Measurements from ENCODE around the gene GABRG3.

- no peak for TF ChIP-seq POLR2A (IDR thresholded peaks at IDR 0.05; ENCODE audit: low read depth)
- TF ChIP-seq EP300 (IDR thresholded peaks at IDR 0.05) = no peak
Observed at GRCh38 chr15:27396521-27396920, 425.5 kb downstream of the GABRG3 start.
